H1 (cell line): ENCODE results near the gene SLC35F1. TPM values are rescaled to one million over a fixed set of nuclear protein-coding genes. Genes with fewer than 3 reads are reported as not detected.

ENCODE experiments used
- CTCF ChIA-PET: fragments of 300-600 bp; sonication (Branson Sonifier 250); formaldehyde crosslinking; loops from one replicate; lab custom pipeline; 2021; ENCODE audit not compliant: partially characterized antibody; lab: Charles Lee
- POLR2A ChIA-PET: fragments of 300-600 bp; sonication (Branson Sonifier 250); formaldehyde crosslinking; loops from one replicate; lab custom pipeline; 2021; ENCODE audit warnings: inconsistent platforms; ENCODE audit not compliant: partially characterized antibody; lab: Charles Lee
- DNase-seq, 2 experiments: peaks; one replicate each; pipeline versions ENCODE4 v3.0.0 to v3.0.0-alpha.2; 2010 to 2022; ENCODE audit warnings: low spot score in 2 of 2, low read depth in 1 of 2, mixed read lengths in 1 of 2
- FAIRE-seq: peaks from 2 replicates; lab custom pipeline; 2011; peaks lifted over from hg19 to GRCh38; lab: Jason Lieb, UNC
- H2AFZ ChIP-seq: 2 replicates; pipeline ENCODE4 v1.8.1; 2012; ENCODE audit warnings: low read length, inconsistent platforms
- H2AK5ac ChIP-seq: 2 replicates; pipeline ENCODE4 v1.6.1; 2013; ENCODE audit warnings: low read depth, low read length
- H2BK120ac ChIP-seq: replicated peaks from 2 replicates; pipeline ENCODE3; 2013; ENCODE audit warnings: low read depth, low read length, inconsistent platforms
- H2BK12ac ChIP-seq: 2 replicates; pipeline ENCODE4 v1.6.1; 2013; ENCODE audit warnings: low read depth, low read length
- H2BK15ac ChIP-seq: 2 replicates; pipeline ENCODE4 v1.6.1; 2013; ENCODE audit warnings: low read length
- H2BK20ac ChIP-seq: 2 replicates; pipeline ENCODE4 v1.6.1; 2013; ENCODE audit warnings: low read length
- H2BK5ac ChIP-seq: 2 replicates; pipeline ENCODE4 v1.6.1; 2013; ENCODE audit warnings: low read depth, low read length
- H3K14ac ChIP-seq: 2 replicates; pipeline ENCODE4 v1.6.1; 2013; ENCODE audit warnings: inconsistent platforms; ENCODE audit not compliant: insufficient read length
- H3K18ac ChIP-seq: 2 replicates; pipeline ENCODE4 v1.6.1; 2013; ENCODE audit warnings: low read length; ENCODE audit errors: extremely low read depth
- H3K23ac ChIP-seq: 2 replicates; pipeline ENCODE4 v1.6.1; 2013; ENCODE audit warnings: inconsistent platforms; ENCODE audit not compliant: insufficient read length
- H3K23me2 ChIP-seq: 2 replicates; pipeline ENCODE4 v1.6.1; 2013; ENCODE audit warnings: low read depth, low read length
- H3K27ac ChIP-seq: 2 replicates; pipeline ENCODE4 v1.6.1; 2011; ENCODE audit warnings: low read depth, low read length, inconsistent platforms
- H3K27me3 ChIP-seq, 4 experiments: replicated peaks in 1 of 4; 1 replicate in 1 of 4; 2 replicates in 3 of 4; pipeline versions ENCODE4 v1.6.1 to v1.8.1; 2011 to 2013; ENCODE audit warnings: low read length in 3 of 4, mild to moderate bottlenecking in 3 of 4, inconsistent platforms in 2 of 4, mixed read lengths in 2 of 4, moderate library complexity in 1 of 4; ENCODE audit not compliant: control insufficient read depth in 3 of 4, insufficient read depth in 3 of 4; ENCODE audit errors: extremely low read depth in 1 of 4
- H3K36me3 ChIP-seq, 4 experiments: 2 replicates each; pipeline versions ENCODE4 v1.6.1 to v1.8.1; 2011 to 2013; ENCODE audit warnings: mild to moderate bottlenecking in 4 of 4, low read length in 3 of 4, moderate library complexity in 2 of 4, control low read depth in 1 of 4, inconsistent platforms in 1 of 4; ENCODE audit not compliant: insufficient read depth in 4 of 4, control insufficient read depth in 2 of 4
- H3K4ac ChIP-seq: replicated peaks from 2 replicates; pipeline ENCODE3; 2013; ENCODE audit warnings: low read length, low read depth, mixed read lengths, inconsistent platforms; ENCODE audit not compliant: insufficient read length
- H3K4me1 ChIP-seq, 4 experiments: replicated peaks in 1 of 4; 1 replicate in 1 of 4; 2 replicates in 3 of 4; pipeline versions ENCODE4 v1.6.1 to v1.8.1; 2011 to 2013; ENCODE audit warnings: low read length in 3 of 4, inconsistent platforms in 2 of 4, mixed read lengths in 1 of 4; ENCODE audit not compliant: insufficient read depth in 4 of 4, control insufficient read depth in 3 of 4
- H3K4me2 ChIP-seq, 2 experiments: 2 replicates each; pipeline versions ENCODE4 v1.6.1 to v1.8.1; 2011 to 2013; ENCODE audit warnings: low read depth in 2 of 2, low read length in 2 of 2, control low read depth in 1 of 2, inconsistent platforms in 1 of 2, mild to moderate bottlenecking in 1 of 2; ENCODE audit not compliant: insufficient read depth in 1 of 2
- H3K4me3 ChIP-seq, 4 experiments: fragments of 200-600, 300-600 bp in 1 of 4; sonication (generic), shearing (Covaris generic), sonication (Bioruptor Twin) in 1 of 4; 2 replicates each; pipeline versions ENCODE4 v1.5.1 to v1.8.1; 2011 to 2016; ENCODE audit warnings: low read length in 4 of 4, low read depth in 3 of 4, control low read depth in 2 of 4, inconsistent platforms in 2 of 4, mild to moderate bottlenecking in 2 of 4, mixed read lengths in 1 of 4, moderate library complexity in 1 of 4; ENCODE audit not compliant: insufficient read depth in 2 of 4; ENCODE audit errors: extremely low read depth in 1 of 4
- H3K56ac ChIP-seq: replicated peaks from 2 replicates; pipeline ENCODE3; 2013; ENCODE audit warnings: low read depth, mild to moderate bottlenecking, mixed read lengths, low read length, inconsistent platforms; ENCODE audit not compliant: insufficient read length
- H3K79me1 ChIP-seq: 2 replicates; pipeline ENCODE4 v1.6.1; 2013; ENCODE audit warnings: low read depth, low read length, control low read depth
- H3K79me2 ChIP-seq, 2 experiments: 2 replicates each; pipeline versions ENCODE4 v1.6.1 to v1.8.1; 2012 to 2013; ENCODE audit warnings: low read length in 2 of 2, mild to moderate bottlenecking in 2 of 2, inconsistent platforms in 1 of 2; ENCODE audit not compliant: insufficient read depth in 2 of 2, control insufficient read depth in 1 of 2
- H3K9ac ChIP-seq, 4 experiments: replicated peaks in 1 of 4; 1 replicate in 1 of 4; 2 replicates in 3 of 4; pipeline versions ENCODE4 v1.6.1 to v1.8.1; 2011 to 2013; ENCODE audit warnings: low read depth in 3 of 4, low read length in 3 of 4, control low read depth in 2 of 4, mild to moderate bottlenecking in 2 of 4, moderate library complexity in 2 of 4, inconsistent platforms in 1 of 4; ENCODE audit errors: extremely low read depth in 1 of 4
- H3K9me3 ChIP-seq, 2 experiments: 2 replicates each; pipeline versions ENCODE4 v1.6.1 to v1.8.1; 2012 to 2013; ENCODE audit warnings: mild to moderate bottlenecking in 2 of 2, moderate library complexity in 2 of 2, control low read depth in 1 of 2, inconsistent platforms in 1 of 2, low read depth in 1 of 2, low read length in 1 of 2, mixed read lengths in 1 of 2; ENCODE audit not compliant: insufficient read depth in 2 of 2
- H4K20me1 ChIP-seq, 2 experiments: replicated peaks in 1 of 2; 2 replicates each; pipeline versions ENCODE3 to v1.8.1; 2011 to 2013; ENCODE audit warnings: inconsistent platforms in 2 of 2, low read length in 2 of 2, mild to moderate bottlenecking in 1 of 2; ENCODE audit not compliant: insufficient read depth in 2 of 2, control insufficient read depth in 1 of 2
- H4K5ac ChIP-seq: 2 replicates; pipeline ENCODE4 v1.6.1; 2013; ENCODE audit warnings: low read length, low read depth, mixed read lengths, inconsistent platforms; ENCODE audit not compliant: insufficient read length
- H4K8ac ChIP-seq: 2 replicates; pipeline ENCODE4 v1.8.0; 2013; ENCODE audit warnings: mild to moderate bottlenecking, moderate library complexity, low read length, inconsistent platforms; ENCODE audit not compliant: insufficient read depth; ENCODE audit errors: extremely low read depth
- H4K91ac ChIP-seq: replicated peaks from 2 replicates; pipeline ENCODE3; 2013; ENCODE audit warnings: low read length, mixed read lengths, inconsistent platforms; ENCODE audit not compliant: insufficient read length
- CTCF ChIP-seq, 3 experiments: IDR thresholded peaks; 1 replicate in 2 of 3; 2 replicates in 1 of 3; pipeline versions ENCODE4 v1.5.1 to v1.6.1; 2011; ENCODE audit warnings: low read length in 3 of 3, mild to moderate bottlenecking in 3 of 3, inconsistent platforms in 2 of 3, low read depth in 1 of 3, moderate library complexity in 1 of 3; ENCODE audit not compliant: insufficient read depth in 1 of 3; ENCODE audit errors: control extremely low read depth in 1 of 3
- FOSL1 ChIP-seq: IDR thresholded peaks from 2 replicates; pipeline ENCODE4 v1.6.1; 2011; ENCODE audit warnings: mild to moderate bottlenecking, low read depth, low read length, moderate library complexity; ENCODE audit not compliant: insufficient read depth
- KDM1A ChIP-seq: fragments of 200-600, 300-600 bp; sonication (generic); IDR thresholded peaks from 2 replicates; pipeline ENCODE4 v1.7.1; 2016; ENCODE audit warnings: mild to moderate bottlenecking, low read length, borderline replicate concordance
- KDM5A ChIP-seq: fragments of 200-600 bp; IDR thresholded peaks from 2 replicates; pipeline ENCODE4 v1.7.1; 2012; ENCODE audit warnings: mild to moderate bottlenecking, low read length, inconsistent platforms, mixed read lengths
- NANOG ChIP-seq: IDR thresholded peaks from 2 replicates; pipeline ENCODE4 v1.6.1; 2011; ENCODE audit warnings: low read length, low read depth, mild to moderate bottlenecking, inconsistent platforms; ENCODE audit not compliant: insufficient read depth, poor library complexity, severe bottlenecking
- RAD21 ChIP-seq, 2 experiments: IDR thresholded peaks in 1 of 2; conservative IDR thresholded peaks in 1 of 2; 2 replicates each; pipeline ENCODE4 v1.6.1; 2011; ENCODE audit warnings: low read depth in 2 of 2, low read length in 2 of 2, improper control_type of control experiment in 1 of 2, inconsistent platforms in 1 of 2, mild to moderate bottlenecking in 1 of 2, moderate library complexity in 1 of 2
- RXRA ChIP-seq: IDR thresholded peaks from 2 replicates; pipeline ENCODE4 v1.6.1; 2011; ENCODE audit warnings: low read depth, mild to moderate bottlenecking, low read length, moderate library complexity; ENCODE audit not compliant: insufficient read depth
- SIRT6 ChIP-seq: IDR thresholded peaks from one replicate; pipeline ENCODE4 v1.7.1; 2012; ENCODE audit warnings: low read length, inconsistent platforms
- SIX5 ChIP-seq: IDR thresholded peaks from 2 replicates; pipeline ENCODE4 v1.6.1; 2011; ENCODE audit warnings: mild to moderate bottlenecking, low read depth, low read length
- SP2 ChIP-seq: IDR thresholded peaks from 2 replicates; pipeline ENCODE4 v1.6.1; 2012; ENCODE audit warnings: mild to moderate bottlenecking, low read length, inconsistent platforms
- WGBS, 2 experiments: shearing (Covaris generic) in 1 of 2; methylation state at CpG; one replicate each; pipeline versions ENCODE4 v1.1.6 to v1.1.7; 2013 to 2015; ENCODE audit warnings: low lambda C conversion rate in 2 of 2, mixed read lengths in 2 of 2, inconsistent platforms in 1 of 2, low coverage in 1 of 2, missing lambda C conversion rate in 1 of 2; ENCODE audit not compliant: insufficient replicate concordance in 2 of 2, insufficient coverage in 1 of 2, insufficient read length in 1 of 2; ENCODE audit errors: extremely low coverage in 1 of 2, missing lambda C conversion rate in 1 of 2; 5-methylcytosine and 5-hydroxymethylcytosine counted together
- polyA plus RNA-seq, 7 experiments: library from polyadenylated mRNA; depleted of rRNA in 3 of 7; stranded (reverse) in 5 of 7; unstranded in 2 of 7; fragments of >200 nt in 5 of 7; fragments of 200-250 nt in 2 of 7; gene quantifications; 1 replicate in 5 of 7; 2 replicates in 1 of 7; 4 replicates in 1 of 7; pipeline versions ENCODE4 v1.2.1 to v1.2.3, GENCODE V29; 2011 to 2013; ENCODE audit warnings: missing spikeins in 2 of 7, mixed read lengths in 2 of 7
- total RNA-seq: library from RNA; stranded (reverse); fragmentation: NEBNext Ultra II Directional; extraction: Animal tissue kit (Norgen Biotek cat#: 25700); gene quantifications from 2 replicates; pipeline ENCODE4 v1.2.1, GENCODE V29; 2021

Gene SLC35F1
- total and polyA plus RNA-seq, 2 of the 8 experiments (the other 6 are each of a cell fraction or from before 2014, with no cell fraction given) = 7.0 to 10.0 TPM

GRCh38 chr6:118307581-118307980 is 400.5 kb downstream of the SLC35F1 start:
- no peak for FAIRE-seq
- TF ChIP-seq FOSL1 (no peak), NANOG (no peak), SIRT6 (no peak), KDM1A (no peak), RXRA (no peak), KDM5A (no peak), CTCF (IDR thresholded peaks at IDR 0.05; ENCODE audit: control extremely low read depth in 1 of 3, insufficient read depth in 1 of 3, low read depth in 1 of 3, low read length in 3 of 3) (no peak), SP2 (no peak), SIX5 (no peak), RAD21 (IDR thresholded peaks at IDR 0.05 in 1 of 2, conservative IDR thresholded peaks at IDR 0.05 in 1 of 2; ENCODE audit: low read depth in 2 of 2, low read length in 2 of 2) (no peak)
- TF ChIP-seq, all 59 proteins: peak for 0
- POLR2A ChIA-PET = no interaction called here

More at GRCh38 chr6:118307581-118307980, 400.5 kb downstream of the SLC35F1 start:
- Histone ChIP-seq H4K20me1 (no peaks in the 10 kb centered on the region), H3K9ac (no peak overlapping the region), H2AK5ac (no peak overlapping the region), H3K27me3 (no peaks in the 10 kb centered on the region; a peak in 1 of 7 replicates), H3K9me3 (no peaks in the 10 kb centered on the region), H3K14ac (no peak overlapping the region), H3K79me2 (no peaks in the 10 kb centered on the region), H3K4me1 (peaks cover 0 to 3% (median 0%) of the 10 kb centered on the region in 4 experiments; a peak in 2 of 7 replicates), H3K27ac (no peak overlapping the region), H3K4me3 (no peak overlapping the region), H2BK5ac (no peak overlapping the region), H4K5ac (no peak overlapping the region), H3K23me2 (no peaks in the 10 kb centered on the region; the same call in 1 of the 2 replicates), H3K4me2 (no peak overlapping the region), H3K23ac (peak overlapping the region; percentile 22), H2BK20ac (no peak overlapping the region), H3K79me1 (no peaks in the 10 kb centered on the region), H2AFZ (no peak overlapping the region), H2BK12ac (no peak overlapping the region), H3K18ac (no peak overlapping the region), H2BK120ac (no peak overlapping the region), H4K91ac (no peak overlapping the region), H2BK15ac (no peak overlapping the region), H3K56ac (no peak overlapping the region), H3K36me3 (no peaks in the 10 kb centered on the region), H4K8ac (no peak overlapping the region), H3K4ac (no peak overlapping the region)
- CTCF ChIA-PET = interaction anchor here (1.2 to 1.4 kb wide), 2 partner anchors 12 to 128 kb away, joined by 3 to 4 read pairs; no protein-coding TSS in a partner anchor
- no peak for DNase-seq
- WGBS, 2 experiments = 90% methylated on average over 8 of the region's 8 CpGs; no CpG with 5 or more reads in 1 of the 2 experiments
